Vagina (tissue), 2 donors: ENCODE data around the gene FUT7. TPM values are rescaled to one million over a fixed set of nuclear protein-coding genes. Genes with fewer than 3 reads are reported as not detected.

Source experiments
- DNase-seq, 2 donors: peaks; one replicate each; pipeline ENCODE4 v3.0.0-alpha.2; 2017; ENCODE audit errors: extremely low spot score in 2 of 2
- H3K27ac ChIP-seq: fragments of 200-600 bp; sonication (generic); one replicate; pipeline ENCODE4 v1.5.1; 2019
- H3K27me3 ChIP-seq: fragments of 200-600 bp; sonication (generic); one replicate; pipeline ENCODE4 v1.5.1; 2019
- H3K36me3 ChIP-seq, 2 donors: fragments of 200-600 bp; sonication (generic); one replicate each; pipeline ENCODE4 v1.5.1; 2017 to 2019
- H3K4me1 ChIP-seq: fragments of 200-600 bp; sonication (generic); one replicate; pipeline ENCODE4 v1.5.1; 2019
- H3K4me3 ChIP-seq, 2 donors: fragments of 200-600 bp; sonication (generic); 1 replicate in 1 of 2; 2 replicates in 1 of 2; pipeline ENCODE4 v1.5.1; 2016 to 2019
- H3K9me3 ChIP-seq: fragments of 200-600 bp; sonication (generic); one replicate; pipeline ENCODE4 v1.5.1; 2019
- CTCF ChIP-seq, 3 experiments: fragments of 450-650 bp in 2 of 3; fragments of 200-600 bp in 1 of 3; sonication (generic) in 1 of 3; IDR thresholded peaks; one replicate each; pipeline ENCODE4 v1.5.1; 2017 to 2019; ENCODE audit warnings: antibody characterized with exemption in 3 of 3, mild to moderate bottlenecking in 2 of 3, moderate library complexity in 2 of 3
- POLR2A ChIP-seq, 2 donors: fragments of 450-650 bp; IDR thresholded peaks; one replicate each; pipeline ENCODE4 v1.6.1; 2017; ENCODE audit warnings: antibody characterized with exemption in 2 of 2, mild to moderate bottlenecking in 2 of 2, moderate library complexity in 2 of 2
- POLR2AphosphoS5 ChIP-seq, 2 donors: sonication (generic); formaldehyde crosslinking; IDR thresholded peaks; one replicate each; pipeline ENCODE4 v1.9.0; 2017; ENCODE audit warnings: antibody characterized with exemption in 2 of 2, mild to moderate bottlenecking in 2 of 2, low read depth in 1 of 2; ENCODE audit not compliant: insufficient read depth in 1 of 2
- intact Hi-C: fragments of 100-400 bp; cut with DNase I; formaldehyde crosslinking; loops from one replicate; pipeline ENCODE4 v1.15.1; 2023
- total RNA-seq: library from RNA; depleted of rRNA; stranded (reverse); fragments of >200 nt; gene quantifications from one replicate; pipeline ENCODE4 v1.2.3, GENCODE V29; 2016

The FUT7 gene
- total RNA-seq, 1 donor from 2014 or later: not detected

GRCh38 chr9:137023583-137023991 lies 8.3 kb downstream of the FUT7 start:
- TF ChIP-seq CTCF (IDR thresholded peaks at IDR 0.05) (no peak), POLR2AphosphoS5 (IDR thresholded peaks at IDR 0.05; ENCODE audit: insufficient read depth in 1 of 2, low read depth in 1 of 2) (no peak), POLR2A (IDR thresholded peaks at IDR 0.05) (no peak)
- intact Hi-C loops: no loop called here
- H3K27ac ChIP-seq: no peak overlapping the region
- no peaks in the 10 kb centered on the region for H3K36me3 ChIP-seq
- no peak overlapping the region for H3K4me3 ChIP-seq
- H3K4me1 ChIP-seq: peaks cover 29% of the 10 kb centered on the region
- no peaks in the 10 kb centered on the region for H3K9me3 ChIP-seq
- no peak for DNase-seq
- no peaks in the 10 kb centered on the region for H3K27me3 ChIP-seq

- Histone ChIP-seq H3K36me3 (no peaks in the 10 kb centered on the region), H3K4me1 (peaks cover 26% of the 10 kb centered on the region), H3K9me3 (no peaks in the 10 kb centered on the region), H3K4me3 (no peak overlapping the region), H3K27me3 (no peaks in the 10 kb centered on the region), H3K27ac (no peak overlapping the region)
- intact Hi-C loops: no loop called here
- no peak for TF ChIP-seq POLR2AphosphoS5 (IDR thresholded peaks at IDR 0.05; ENCODE audit: insufficient read depth in 1 of 2, low read depth in 1 of 2)
- TF ChIP-seq CTCF (IDR thresholded peaks at IDR 0.05): no peak
- no peak for TF ChIP-seq POLR2A (IDR thresholded peaks at IDR 0.05)
- DNase-seq: no peak
Measured at GRCh38 chr9:137023157-137023556, 8.7 kb downstream of the FUT7 start.

GRCh38 chr9:137022662-137023008 lies 9.3 kb downstream of the FUT7 start:
- TF ChIP-seq CTCF (IDR thresholded peaks at IDR 0.05) (no peak), POLR2AphosphoS5 (IDR thresholded peaks at IDR 0.05; ENCODE audit: insufficient read depth in 1 of 2, low read depth in 1 of 2) (no peak), POLR2A (IDR thresholded peaks at IDR 0.05) (no peak)
- H3K9me3 ChIP-seq: no peaks in the 10 kb centered on the region
- H3K27ac ChIP-seq: no peak overlapping the region
- DNase-seq: no peak
- intact Hi-C loops: no loop called here
- H3K4me3 ChIP-seq: no peak overlapping the region
- H3K27me3 ChIP-seq: no peaks in the 10 kb centered on the region
- peaks cover 0 to 3% of the 10 kb centered on the region in 2 donors for H3K36me3 ChIP-seq
- H3K4me1 ChIP-seq: peaks cover 25% of the 10 kb centered on the region

- no peak for DNase-seq
- Histone ChIP-seq H3K36me3 (peaks cover 0 to 5% of the 10 kb centered on the region in 2 donors), H3K27ac (no peak overlapping the region), H3K4me1 (peaks cover 20% of the 10 kb centered on the region), H3K4me3 (no peak overlapping the region), H3K27me3 (no peaks in the 10 kb centered on the region), H3K9me3 (no peaks in the 10 kb centered on the region)
- TF ChIP-seq POLR2A (IDR thresholded peaks at IDR 0.05): no peak
- no peak for TF ChIP-seq POLR2AphosphoS5 (IDR thresholded peaks at IDR 0.05; ENCODE audit: insufficient read depth in 1 of 2, low read depth in 1 of 2)
- TF ChIP-seq CTCF (IDR thresholded peaks at IDR 0.05): no peak
- intact Hi-C loops: no loop called here
Measured at GRCh38 chr9:137021979-137022661, 9.8 kb downstream of the FUT7 start.

GRCh38 chr9:137021568-137021978 lies 10.3 kb downstream of the FUT7 start:
- H3K4me1 ChIP-seq: peaks cover 14% of the 10 kb centered on the region
- intact Hi-C loops: no loop called here
- H3K9me3 ChIP-seq: no peaks in the 10 kb centered on the region
- no peak overlapping the region for H3K4me3 ChIP-seq
- no peaks in the 10 kb centered on the region for H3K27me3 ChIP-seq
- TF ChIP-seq CTCF (IDR thresholded peaks at IDR 0.05) (no peak), POLR2A (IDR thresholded peaks at IDR 0.05) (no peak), POLR2AphosphoS5 (IDR thresholded peaks at IDR 0.05; ENCODE audit: insufficient read depth in 1 of 2, low read depth in 1 of 2) (no peak)
- no peak overlapping the region for H3K27ac ChIP-seq
- peaks cover 0 to 11% of the 10 kb centered on the region in 2 donors for H3K36me3 ChIP-seq
- DNase-seq: no peak
